HFFc6 (cell line): ENCODE measurements around the gene SERTAD2. TPM values are rescaled to one million over a fixed set of nuclear protein-coding genes. Genes with fewer than 3 reads are reported as not detected.

Experiments
- DNase-seq: peaks from one replicate; pipeline ENCODE4 v3.0.0-alpha.2; 2018
- H3K27ac Mint-ChIP-seq: 2 replicates; pipeline ENCODE4 v1.8.0; 2020; ENCODE audit warnings: mild to moderate bottlenecking, mixed read lengths
- H3K27me3 Mint-ChIP-seq: 2 replicates; pipeline ENCODE4 v1.8.0; 2021; ENCODE audit warnings: mild to moderate bottlenecking, moderate library complexity, mixed read lengths; ENCODE audit not compliant: insufficient read depth
- H3K36me3 Mint-ChIP-seq: 2 replicates; pipeline ENCODE4 v1.8.0; 2021; ENCODE audit warnings: low read depth, mixed read lengths
- H3K4me1 Mint-ChIP-seq: 2 replicates; pipeline ENCODE4 v1.8.0; 2020; ENCODE audit warnings: low read depth, mixed read lengths
- H3K4me3 Mint-ChIP-seq: 2 replicates; pipeline ENCODE4 v1.8.0; 2020; ENCODE audit warnings: mild to moderate bottlenecking, moderate library complexity, mixed read lengths
- H3K9me3 Mint-ChIP-seq: 2 replicates; pipeline ENCODE4 v1.8.0; 2020; ENCODE audit warnings: mild to moderate bottlenecking, mixed read lengths
- CTCF ChIP-seq: fragments of 200-600 bp; sonication (generic); IDR thresholded peaks from 2 replicates; pipeline ENCODE4 v1.5.0; 2021; ENCODE audit warnings: antibody characterized with exemption, mild to moderate bottlenecking
- total RNA-seq, 6 experiments: library from RNA; stranded (reverse); fragmentation: NEBNext Ultra II Directional; extraction: Animal tissue kit (Norgen Biotek cat#: 25700); gene quantifications; 2 replicates in 1 of 6; 3 replicates in 5 of 6; pipeline ENCODE4 v1.2.3, GENCODE V29; 2021

Gene SERTAD2
- total RNA-seq, 6 experiments from 2014 or later: 22.2 to 33.9 (median 29.1) TPM

DNA sequence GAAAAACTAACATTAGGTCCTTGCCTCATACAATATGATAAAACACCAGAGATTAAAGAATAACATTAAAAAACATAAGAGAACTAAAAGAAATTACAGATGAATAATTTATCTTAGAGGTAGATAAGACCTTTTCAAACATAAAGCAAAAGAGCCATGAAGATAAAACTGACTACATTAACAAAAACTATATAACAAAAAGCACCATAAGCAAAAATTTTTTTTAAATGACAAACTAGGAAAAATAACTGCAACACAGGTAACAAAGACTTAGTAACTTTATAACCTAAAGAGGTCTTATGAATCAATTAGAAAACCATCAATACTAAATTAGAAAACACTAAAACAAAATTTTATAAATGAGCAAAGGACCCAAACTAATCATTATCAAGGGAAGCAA lies 16.3 kb upstream of the SERTAD2 start:
- Mint-ChIP-seq H3K9me3 (no peaks in the 10 kb centered on the region), H3K36me3 (no peaks in the 10 kb centered on the region), H3K4me1 (peaks cover 8% of the 10 kb centered on the region), H3K27me3 (no peaks in the 10 kb centered on the region; the same call in 1 of the 2 replicates), H3K27ac (no peak overlapping the region), H3K4me3 (no peak overlapping the region)
- no peak for TF ChIP-seq CTCF
- DNase-seq: no peak

DNA sequence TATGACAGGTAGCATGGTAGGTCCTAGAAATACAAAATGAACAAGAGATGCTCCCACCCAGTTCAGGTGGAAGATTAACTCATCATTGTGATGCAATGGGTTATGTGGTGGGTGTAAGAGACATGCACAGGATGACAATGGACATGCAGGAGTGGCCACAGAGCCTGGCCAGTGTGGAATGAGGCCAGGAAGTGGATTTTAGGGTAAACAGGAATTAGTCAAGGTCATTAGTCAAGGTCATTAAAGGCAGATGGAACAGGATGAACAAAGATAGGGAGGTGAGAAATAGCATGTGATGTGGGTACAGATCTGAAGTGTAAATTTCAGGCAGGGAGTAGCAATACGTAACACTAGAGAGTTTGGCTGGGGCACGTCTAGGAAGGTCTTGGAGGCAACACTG lies 15.6 kb upstream of the SERTAD2 start:
- no peak for TF ChIP-seq CTCF
- H3K4me1 Mint-ChIP-seq: peaks cover 7% of the 10 kb centered on the region; the same call in 1 of the 2 replicates
- H3K27me3 Mint-ChIP-seq: no peaks in the 10 kb centered on the region; the same call in 1 of the 2 replicates
- no peak overlapping the region for H3K4me3 Mint-ChIP-seq
- DNase-seq: no peak
- no peaks in the 10 kb centered on the region for H3K9me3 Mint-ChIP-seq
- H3K27ac Mint-ChIP-seq: no peak overlapping the region
- H3K36me3 Mint-ChIP-seq: no peaks in the 10 kb centered on the region

- Mint-ChIP-seq H3K36me3 (no peaks in the 10 kb centered on the region), H3K4me1 (peaks cover 7% of the 10 kb centered on the region; the same call in 1 of the 2 replicates), H3K9me3 (no peaks in the 10 kb centered on the region), H3K4me3 (no peak overlapping the region), H3K27ac (no peak overlapping the region), H3K27me3 (no peaks in the 10 kb centered on the region; the same call in 1 of the 2 replicates)
- no peak for TF ChIP-seq CTCF
- no peak for DNase-seq
These were observed 14.8 kb upstream of the SERTAD2 start for GRCh38 chr2:64668542-64668941.

GRCh38 chr2:64667535-64667934 lies 13.8 kb upstream of the SERTAD2 start:
- DNase-seq: no peak
- no peaks in the 10 kb centered on the region for H3K9me3 Mint-ChIP-seq
- H3K27ac Mint-ChIP-seq: no peak overlapping the region
- no peak overlapping the region for H3K4me3 Mint-ChIP-seq
- no peak for TF ChIP-seq CTCF
- peaks cover 8% of the 10 kb centered on the region for H3K4me1 Mint-ChIP-seq
- H3K36me3 Mint-ChIP-seq: no peaks in the 10 kb centered on the region
- H3K27me3 Mint-ChIP-seq: no peaks in the 10 kb centered on the region; the same call in 1 of the 2 replicates

DNA sequence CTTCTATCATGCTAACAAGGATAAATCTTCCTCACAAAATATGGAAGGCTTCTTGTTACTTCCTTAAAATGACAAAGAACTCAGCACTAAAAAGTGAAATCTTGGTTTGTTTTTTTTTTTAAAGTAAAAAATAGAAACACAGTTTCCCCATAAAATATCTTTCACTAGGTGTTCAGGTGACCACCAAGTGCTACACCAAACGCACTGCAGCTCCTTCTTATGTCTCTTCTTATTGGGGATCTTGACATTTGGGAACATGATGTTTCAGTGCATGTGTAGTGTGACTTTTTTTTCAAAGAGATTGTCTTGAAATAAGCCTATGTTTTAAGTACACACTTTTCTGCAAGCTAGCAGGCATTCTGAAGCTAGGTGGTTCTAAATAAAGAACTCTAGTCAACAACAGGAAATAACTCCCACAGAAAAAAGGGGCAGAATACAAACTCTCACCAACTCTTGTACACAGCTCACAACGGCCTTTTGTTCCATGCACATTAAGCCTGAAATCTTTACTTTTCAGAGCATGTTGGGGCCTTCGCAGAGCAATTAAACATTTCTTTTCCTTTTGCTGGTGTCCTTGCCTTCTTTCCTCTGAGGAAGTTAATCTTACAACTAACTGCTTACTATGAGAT lies 13.2 kb upstream of the SERTAD2 start:
- Mint-ChIP-seq H3K27me3 (no peaks in the 10 kb centered on the region; the same call in 1 of the 2 replicates), H3K27ac (no peak overlapping the region), H3K36me3 (no peaks in the 10 kb centered on the region), H3K4me1 (peaks cover 14% of the 10 kb centered on the region), H3K4me3 (no peak overlapping the region), H3K9me3 (no peaks in the 10 kb centered on the region)
- no peak for TF ChIP-seq CTCF
- DNase-seq: no peak
